HCT116 (cell line): ENCODE data around the gene ALDH1A2.

ENCODE experiments used
- CTCF ChIP-seq, 3 experiments: fragments of 200-600 bp in 1 of 3; sonication (generic) in 1 of 3; IDR thresholded peaks in 2 of 3; conservative IDR thresholded peaks in 1 of 3; 2 replicates each; pipeline ENCODE4 v1.5.1; 2012 to 2017; ENCODE audit warnings: low read depth in 2 of 3, low read length in 2 of 3, antibody characterized with exemption in 1 of 3, borderline replicate concordance in 1 of 3, control low read depth in 1 of 3, mild to moderate bottlenecking in 1 of 3, mixed read lengths in 1 of 3, mixed run types in 1 of 3, moderate library complexity in 1 of 3; ENCODE audit not compliant: insufficient read depth in 1 of 3
- EGR1 ChIP-seq: IDR thresholded peaks from 2 replicates; pipeline ENCODE4 v1.6.1; 2012; ENCODE audit warnings: low read depth
- EZH2 ChIP-seq: fragments of 200-600 bp; sonication (generic); IDR thresholded peaks from 2 replicates; pipeline ENCODE4 v1.6.1; 2017; ENCODE audit warnings: antibody characterized with exemption, mixed run types
- JUND ChIP-seq: IDR thresholded peaks from 2 replicates; pipeline ENCODE4 v1.6.1; 2012
- POLR2A ChIP-seq: IDR thresholded peaks from 2 replicates; pipeline ENCODE4 v1.7.0; 2011; ENCODE audit warnings: borderline replicate concordance; ENCODE audit not compliant: insufficient read depth, insufficient read length; ENCODE audit errors: extremely low read depth
- REST ChIP-seq: IDR thresholded peaks from 2 replicates; pipeline ENCODE4 v1.6.1; 2012; ENCODE audit warnings: low read depth
- SIN3A ChIP-seq: IDR thresholded peaks from 2 replicates; pipeline ENCODE4 v1.6.1; 2012; ENCODE audit warnings: low read depth
- SP1 ChIP-seq: IDR thresholded peaks from 2 replicates; pipeline ENCODE4 v1.6.1; 2012; ENCODE audit warnings: low read depth
- SRF ChIP-seq: IDR thresholded peaks from 2 replicates; pipeline ENCODE4 v1.6.1; 2012; ENCODE audit warnings: low read depth
- YY1 ChIP-seq: IDR thresholded peaks from 2 replicates; pipeline ENCODE4 v1.6.1; 2011; ENCODE audit warnings: low read length, low read depth, moderate library complexity, mild to moderate bottlenecking; ENCODE audit not compliant: insufficient replicate concordance; ENCODE audit errors: extremely low read depth
- ZNF274 ChIP-seq: fragments of 200-500 bp; sonication (Bioruptor generic); IDR thresholded peaks from 2 replicates; pipeline ENCODE4 v1.6.1; 2014; ENCODE audit warnings: mild to moderate bottlenecking, low read depth, low read length, inconsistent platforms

GRCh38 chr15:58019503-58020376, 45.8 kb downstream of the ALDH1A2 start:
- TF ChIP-seq CTCF (IDR thresholded peaks at IDR 0.05 in 2 of 3, conservative IDR thresholded peaks at IDR 0.05 in 1 of 3; ENCODE audit: borderline replicate concordance in 1 of 3, insufficient read depth in 1 of 3, low read depth in 2 of 3, low read length in 2 of 3) (no peak), SP1 (no peak), ZNF274 (no peak), EZH2 (no peak), REST (no peak), EGR1 (no peak), POLR2A (no peak), SRF (no peak), YY1 (no peak), SIN3A (no peak), JUND (no peak)
